HG03175 (cell line): Measurements from ENCODE around the gene ZDHHC14.

Experiments
- ATAC-seq: cut with Tn5 transposase; IDR thresholded peaks from one replicate; pipeline ENCODE4 v1.9.1; 2021; ENCODE audit warnings: mild to moderate bottlenecking, moderate library complexity; ENCODE audit not compliant: unreplicated experiment

Gene ZDHHC14

GRCh38 chr6:157436944-157437336, 56.0 kb downstream of the ZDHHC14 start:
- no peak for ATAC-seq

DNA sequence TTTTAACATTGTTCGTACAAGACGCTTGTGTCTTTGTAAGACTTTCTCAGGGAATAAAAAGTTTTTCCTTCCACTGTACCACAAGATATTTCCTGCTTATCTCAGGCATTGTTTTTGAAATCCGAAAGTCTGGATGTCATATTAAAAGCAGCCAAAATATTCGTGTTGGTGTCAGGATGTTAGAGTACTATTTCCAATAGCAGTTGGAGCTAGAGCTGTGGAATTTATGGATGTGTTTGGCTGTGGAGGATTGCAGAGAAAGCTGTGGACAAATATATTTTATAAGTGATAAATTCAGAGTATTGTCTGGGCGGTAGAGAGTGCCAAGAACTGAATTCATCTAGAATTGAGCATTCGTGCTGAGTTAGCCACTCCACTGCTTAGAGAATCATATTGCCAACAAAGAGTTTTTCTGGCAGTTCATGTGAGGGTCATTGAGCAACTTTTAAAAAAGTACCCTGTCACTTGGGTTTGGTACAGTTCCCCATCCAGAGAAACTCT, 57.7 kb downstream of the ZDHHC14 start:
- ATAC-seq: no peak

DNA sequence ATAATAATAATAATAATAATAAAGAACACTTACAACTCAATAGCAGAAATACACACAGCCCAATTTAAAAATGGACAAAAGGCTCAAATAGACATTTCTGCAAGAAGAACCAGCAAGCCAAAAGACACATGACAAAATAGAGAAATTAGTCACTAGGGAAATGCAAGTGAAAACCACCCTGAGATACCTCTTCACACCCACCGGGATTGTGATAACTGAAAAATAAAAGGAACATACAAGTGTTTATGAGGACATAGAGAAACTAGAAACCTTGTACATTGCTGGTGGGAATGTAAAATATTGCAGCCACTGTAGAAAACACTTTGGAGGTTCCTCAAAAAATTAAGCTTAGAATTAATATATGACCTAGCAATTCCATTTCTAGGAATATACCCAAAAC, 59.2 kb downstream of the ZDHHC14 start:
- ATAC-seq: no peak

- ATAC-seq: no peak
These were observed 61.3 kb downstream of the ZDHHC14 start for GRCh38 chr6:157442291-157442690.

GRCh38 chr6:157443066-157443800, 62.2 kb downstream of the ZDHHC14 start:
- peak; percentile 92 for ATAC-seq

DNA sequence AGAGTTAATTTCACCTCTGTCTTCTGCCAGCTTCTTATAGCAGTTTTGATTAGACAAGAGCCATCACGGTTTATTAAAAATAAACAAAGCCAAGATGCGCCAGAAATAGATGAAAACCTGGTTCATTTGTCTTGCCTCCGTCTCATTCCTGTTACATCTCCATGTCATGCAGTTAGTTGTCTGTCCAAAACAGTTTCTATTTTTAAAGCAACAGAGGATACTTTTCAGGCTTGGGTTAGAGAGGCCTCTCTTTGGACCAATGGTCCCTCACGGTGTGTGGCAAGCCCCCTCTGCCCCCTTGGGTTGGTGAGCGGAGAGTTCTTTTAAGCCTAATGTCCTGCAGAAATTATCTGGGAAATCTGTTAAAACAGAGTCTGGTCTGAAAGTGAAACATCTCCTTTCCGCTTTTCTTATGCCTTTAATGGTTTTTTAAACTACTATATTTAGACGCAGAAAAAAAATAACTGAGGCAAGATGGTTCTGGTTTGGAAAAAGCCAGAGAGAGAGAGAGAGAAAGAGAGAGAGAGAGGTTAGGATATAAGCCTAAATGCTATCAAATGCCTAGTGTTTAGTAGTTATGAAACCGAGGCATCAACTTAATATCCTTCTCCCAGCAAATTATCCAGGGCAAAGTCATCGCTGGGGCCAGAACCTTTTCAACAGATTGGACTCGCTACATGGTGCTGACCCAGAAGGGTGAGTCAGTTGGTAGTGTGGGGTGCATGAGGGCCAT, 64.5 kb downstream of the ZDHHC14 start:
- no peak for ATAC-seq

DNA sequence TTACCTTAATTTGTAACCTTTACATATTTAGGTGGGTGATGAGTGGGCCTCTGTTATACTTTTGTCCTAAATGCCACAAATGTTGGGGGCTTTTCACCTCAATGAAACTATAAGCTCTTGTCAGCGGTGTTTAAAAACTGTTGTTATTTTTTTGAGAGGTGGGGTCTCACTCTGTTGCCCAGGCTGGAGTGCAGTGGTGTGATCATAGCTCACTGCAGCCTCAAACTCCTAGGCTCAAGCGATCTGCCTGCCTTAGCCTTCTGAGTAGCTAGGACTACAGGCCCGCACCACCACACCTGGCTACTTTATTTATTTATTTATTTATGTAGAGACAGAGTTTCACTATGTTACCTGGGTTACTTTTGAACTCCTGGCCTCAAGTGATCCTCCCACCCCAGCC, 66.7 kb downstream of the ZDHHC14 start:
- no peak for ATAC-seq

DNA sequence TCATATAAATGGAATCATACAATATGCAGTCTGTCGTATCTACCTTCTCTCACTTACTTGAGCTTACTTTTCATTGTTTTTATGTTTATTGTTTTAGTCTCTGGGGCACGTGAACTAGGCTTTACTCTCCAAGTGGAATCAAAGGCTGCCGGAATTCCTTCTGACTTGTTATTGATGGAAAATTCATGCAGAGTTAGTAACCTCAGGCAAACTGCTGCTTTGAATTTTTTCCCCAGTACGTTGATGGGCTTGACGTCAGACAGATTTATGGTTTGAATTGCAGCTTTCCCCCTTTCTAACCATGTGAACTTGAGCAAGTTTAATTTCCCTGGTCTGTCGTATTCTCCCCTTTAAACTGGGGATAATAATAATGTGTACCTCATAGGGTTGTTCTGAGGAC, 68.6 kb downstream of the ZDHHC14 start:
- no peak for ATAC-seq

DNA sequence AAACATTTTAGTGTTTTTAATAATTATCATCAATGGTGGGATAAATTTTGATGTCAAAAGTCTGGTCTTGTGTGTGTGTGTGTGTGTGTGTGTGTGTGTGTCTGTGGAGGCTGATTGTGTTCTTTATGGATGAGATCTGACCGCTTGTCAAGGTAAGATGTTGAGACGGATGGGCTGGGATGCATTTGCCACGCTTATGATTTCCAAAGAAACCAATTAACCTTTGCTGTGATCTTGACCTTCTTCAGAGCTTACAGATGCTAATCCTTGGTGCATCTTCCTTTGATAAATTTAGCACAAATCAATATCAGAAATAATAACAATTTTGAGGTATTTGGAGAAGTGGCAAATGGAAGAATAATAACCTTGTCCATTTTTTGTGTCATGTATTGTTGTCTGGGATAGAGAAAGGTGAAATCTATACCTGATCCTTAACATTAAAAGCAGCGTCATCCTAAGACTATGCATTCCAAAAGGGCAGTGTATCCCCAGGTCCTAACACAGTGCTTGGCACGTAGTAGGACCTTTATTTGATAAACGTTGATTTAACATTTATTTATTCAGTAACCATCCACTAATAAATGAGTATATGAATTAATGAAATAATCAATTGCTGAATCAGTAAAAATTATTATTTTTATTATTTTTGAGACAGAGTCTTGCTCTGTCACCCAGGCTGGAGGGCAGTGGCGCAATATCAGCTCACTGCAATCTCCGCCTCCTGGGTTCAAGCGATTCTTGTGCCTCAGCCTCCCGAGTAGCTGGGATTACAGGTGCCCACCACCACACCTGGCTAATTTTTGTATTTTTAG, 70.1 kb downstream of the ZDHHC14 start:
- ATAC-seq: no peak

DNA sequence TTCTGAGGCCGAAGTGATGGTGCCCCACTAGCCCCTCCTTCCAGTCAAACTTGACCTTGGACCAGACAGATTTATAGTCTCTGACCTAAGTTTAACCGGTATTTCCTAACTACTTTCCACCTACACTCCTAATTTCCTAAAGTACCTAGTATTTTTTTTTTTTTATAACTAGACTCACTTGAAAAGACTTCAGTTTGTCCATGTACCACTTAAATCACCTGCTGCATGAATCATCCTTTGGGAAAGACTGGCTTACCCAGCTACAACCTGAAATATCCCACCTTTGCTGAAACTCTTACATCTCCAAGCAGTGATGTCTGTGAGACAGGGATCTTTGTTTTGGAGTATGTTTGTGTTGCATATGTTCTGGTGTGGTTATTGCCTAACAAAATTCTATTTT, 71.1 kb downstream of the ZDHHC14 start:
- ATAC-seq: no peak

DNA sequence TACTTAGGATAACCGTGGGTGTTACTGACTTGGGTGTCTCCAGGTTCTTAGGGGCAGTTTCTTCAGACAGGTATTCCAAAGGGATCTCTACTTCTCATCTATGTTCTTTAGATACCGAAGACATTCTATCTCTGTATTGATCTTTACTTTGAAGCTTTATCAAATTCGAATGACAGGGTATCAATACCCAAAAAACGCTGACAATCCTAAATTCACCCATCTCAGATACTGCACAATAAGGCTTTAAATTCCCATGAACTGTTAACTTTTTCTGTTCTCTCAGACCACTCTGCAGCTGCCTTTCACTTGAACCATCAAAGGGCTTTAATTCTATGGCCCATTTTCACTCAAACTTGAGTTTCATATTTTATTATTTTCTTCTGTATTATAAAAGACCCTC, 72.1 kb downstream of the ZDHHC14 start:
- ATAC-seq: no peak

DNA sequence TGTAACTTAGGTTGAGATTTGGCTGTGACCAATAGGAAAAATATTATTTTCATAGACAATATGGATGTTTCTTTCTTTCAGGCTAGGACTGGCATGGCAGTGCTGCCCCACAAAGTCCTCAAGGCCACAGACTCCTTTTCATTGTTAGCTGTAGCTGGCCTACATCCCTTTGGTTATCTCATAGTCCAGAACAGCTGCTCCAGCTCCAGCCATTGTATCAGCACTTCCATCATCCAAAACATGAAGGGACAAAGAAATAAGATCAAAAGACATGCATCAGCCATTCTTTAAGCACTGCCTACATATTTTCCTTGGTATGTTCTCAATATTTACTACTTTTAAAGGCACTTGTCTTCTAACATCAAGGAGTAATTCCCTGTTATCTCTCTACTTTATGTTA, 73.0 kb downstream of the ZDHHC14 start:
- ATAC-seq: no peak

- no peak for ATAC-seq
These were observed 74.0 kb downstream of the ZDHHC14 start for GRCh38 chr6:157454762-157455714.

- no peak for ATAC-seq
These were observed 74.9 kb downstream of the ZDHHC14 start for GRCh38 chr6:157455731-157456523.

- ATAC-seq: peak; percentile 64
These were observed 75.5 kb downstream of the ZDHHC14 start for GRCh38 chr6:157456524-157456829.

DNA sequence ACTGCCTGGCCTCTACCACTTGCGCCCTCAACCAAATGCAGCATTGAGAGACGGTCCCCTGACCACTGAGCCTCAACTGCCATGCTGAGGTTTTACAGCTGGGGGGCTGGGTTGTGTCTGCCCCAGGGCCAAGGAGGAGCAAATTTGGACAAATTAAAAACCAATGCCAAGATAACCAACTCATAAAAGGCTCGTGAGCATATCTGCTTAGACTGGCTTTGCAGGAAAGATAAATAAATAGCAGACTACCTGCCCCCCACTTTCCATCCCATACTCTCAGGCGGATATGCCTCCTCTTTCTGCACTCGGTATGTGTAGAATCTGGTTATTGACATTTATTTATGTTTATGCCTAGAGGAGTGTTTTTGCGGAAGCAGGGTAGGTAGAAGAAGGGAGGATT, 76.8 kb downstream of the ZDHHC14 start:
- ATAC-seq: no peak

DNA sequence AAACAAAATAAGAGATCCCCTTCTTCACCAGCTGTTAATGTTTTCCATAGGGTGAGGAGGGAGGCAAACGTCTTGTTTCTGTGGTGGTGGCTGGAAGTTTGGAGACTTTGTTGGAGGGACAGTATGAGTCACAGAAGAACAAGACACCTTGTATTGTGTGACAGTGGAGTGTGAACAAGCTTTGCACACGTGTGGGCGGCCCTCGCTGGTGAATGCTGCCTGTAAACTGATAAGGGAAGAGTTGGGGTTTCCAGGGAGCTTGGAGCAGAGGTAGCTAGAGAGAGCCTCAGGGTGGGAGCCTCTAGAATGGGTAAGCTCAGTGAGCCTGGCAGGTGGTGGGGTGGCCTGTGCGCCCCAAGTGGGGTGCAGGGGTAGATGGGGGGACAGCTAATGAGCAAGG, 78.3 kb downstream of the ZDHHC14 start:
- no peak for ATAC-seq

GRCh38 chr6:157460182-157460999, 79.4 kb downstream of the ZDHHC14 start:
- ATAC-seq: no peak
